Activated CD4-positive, alpha-beta T cell treated with anti-CD3 and anti-CD28 coated beads, Interleukin-2, Interleukin-4, amounts not matched to agents 100 ng/mL and 50 ng/mL, durations not matched to agents 16 hours and 8 hours (primary cell): Measurements from ENCODE around the gene BEX2.
A peak's percentile ranks its signal among the peaks of the same experiment; 100 is the strongest.
"Not testable (repeated sequence)": the region's sequence is repeated elsewhere in the genome, so short reads cannot be mapped to it uniquely, and the experiment has no call there.

Experiments
- DNase-seq: peaks from one replicate; pipeline ENCODE4 v3.0.0-alpha.2; 2020; ENCODE audit warnings: low spot score

The BEX2 gene

GRCh38 chrX:103310555-103311398 is at the start of gene BEX2:
Gene BEX2, minus strand, starts transcription at chrX:103310990. Its CDS starts 1,014 bp downstream, at chrX:103309976.
- DNase-seq, result peak; percentile 67

DNA sequence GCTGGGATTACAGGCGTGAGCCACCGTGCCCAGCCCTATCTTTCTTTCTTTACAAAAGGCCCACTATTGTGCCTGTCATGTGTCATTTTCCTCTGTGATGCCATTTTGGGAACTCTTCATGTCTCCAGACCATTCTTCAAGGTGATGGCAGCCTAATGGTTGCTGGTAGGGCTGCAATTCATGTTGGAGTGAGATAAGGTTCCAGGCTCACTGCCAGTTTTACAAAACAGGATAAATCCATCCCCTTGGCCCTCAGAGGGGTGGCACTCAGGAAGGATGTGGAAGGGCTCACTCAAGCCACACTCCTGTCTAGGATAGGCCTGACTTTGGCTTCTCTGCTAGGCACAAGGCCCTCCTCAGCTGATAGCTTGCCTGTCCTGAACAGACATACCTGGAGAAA is 49.3 kb upstream of the BEX2 start:
- DNase-seq, result no peak

DNA sequence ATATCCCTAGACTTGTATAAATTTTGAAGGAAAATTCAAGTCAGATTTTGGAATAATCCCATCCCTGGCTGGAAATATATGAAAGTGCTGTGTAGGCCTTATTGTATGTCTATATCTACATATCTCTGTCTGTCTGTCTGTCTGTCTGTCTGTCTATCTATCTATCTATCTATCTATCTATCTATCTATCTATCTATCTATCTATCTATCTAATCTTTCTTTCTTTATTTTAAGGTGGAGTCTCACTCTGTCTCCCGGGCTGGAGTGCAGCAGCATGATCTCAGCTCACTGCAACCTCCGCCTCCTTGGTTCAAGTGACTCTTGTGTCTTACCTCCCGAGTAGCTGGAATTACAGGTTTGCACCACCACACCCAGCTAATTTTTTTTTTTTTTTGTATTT is 48.8 kb upstream of the BEX2 start:
- not testable (repeated sequence) for DNase-seq

GRCh38 chrX:103357871-103358270 is 47.1 kb upstream of the BEX2 start:
- no peak for DNase-seq

- no peak for DNase-seq
Measured at GRCh38 chrX:103356858-103357257, 46.1 kb upstream of the BEX2 start.

DNA sequence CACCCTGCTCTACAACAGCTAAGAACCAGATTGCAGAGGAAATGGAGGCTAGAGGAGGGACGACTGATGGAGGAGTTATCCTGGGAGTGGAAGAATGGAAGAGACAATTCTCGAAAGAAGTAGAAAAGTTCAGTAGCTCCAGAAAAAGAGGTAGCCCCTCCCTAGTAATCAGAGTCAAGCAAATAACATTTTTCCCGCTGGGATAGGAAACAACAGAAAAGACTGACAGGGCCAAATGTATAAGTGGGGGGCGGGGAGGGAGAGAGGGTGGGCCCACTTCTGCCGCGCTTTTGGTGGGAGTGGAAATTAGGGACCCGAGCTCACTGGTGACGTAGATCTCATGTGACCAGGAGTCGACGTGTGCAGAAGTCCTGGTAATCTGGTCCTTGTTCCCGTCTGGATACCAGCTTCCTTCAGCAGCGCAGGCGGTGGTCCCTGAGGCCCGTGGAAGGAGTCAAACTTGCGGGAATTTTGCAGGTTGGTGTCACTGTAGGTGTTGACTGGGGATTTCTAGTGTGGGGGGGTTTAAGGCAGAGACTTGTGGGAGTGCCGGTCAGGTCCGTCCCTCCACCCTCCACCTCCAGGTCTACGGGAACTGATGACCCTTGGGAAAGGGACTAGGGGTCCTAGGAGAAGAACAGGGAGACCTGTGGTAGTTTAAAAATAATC is 45.5 kb upstream of the BEX2 start, which contains the start of gene TCEAL9:
TCEAL9 (plus strand) TSS at position 377 of the 669 bp plus-strand sequence. CDS start 1,179 bp downstream, outside the sequence.
- DNase-seq, result no peak

DNA sequence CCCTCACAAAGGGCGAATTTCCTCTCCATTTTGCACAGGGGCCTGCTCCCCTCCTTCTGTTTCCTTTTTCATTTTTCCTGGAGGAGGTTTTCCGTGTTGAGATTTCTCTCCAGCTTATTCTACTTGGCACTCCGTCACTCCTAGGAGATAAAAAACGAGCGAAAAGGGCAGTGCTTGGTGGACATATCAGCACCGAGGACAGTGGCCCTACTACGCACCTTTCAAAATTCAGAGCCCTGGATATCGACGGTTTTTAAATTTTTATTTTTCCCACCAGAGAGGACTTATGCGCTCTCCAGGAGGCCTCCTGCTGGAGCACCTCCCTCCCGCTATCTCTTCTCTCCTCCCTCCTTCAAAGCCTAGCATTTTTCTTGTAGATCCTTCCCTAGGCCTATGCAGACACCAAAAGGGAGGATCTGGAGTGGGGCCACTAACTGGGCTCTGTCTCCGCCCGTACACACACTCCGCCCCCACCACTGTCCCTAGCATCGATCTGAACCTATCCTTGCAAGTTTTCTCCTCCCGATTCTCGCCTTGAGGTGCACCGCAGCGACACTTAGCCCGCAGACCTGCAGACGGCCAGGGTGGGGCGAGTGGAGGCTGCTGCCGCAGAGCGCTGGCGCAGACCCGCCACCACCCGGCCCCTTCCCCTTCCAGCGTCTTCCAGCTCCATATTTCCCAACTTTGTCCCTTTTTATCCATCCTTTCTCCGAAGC is 37.0 kb upstream of the BEX2 start:
- DNase-seq, result no peak

- no peak for DNase-seq
Measured at GRCh38 chrX:103344606-103345005, 33.8 kb upstream of the BEX2 start.

GRCh38 chrX:103343105-103343504 is 32.3 kb upstream of the BEX2 start:
- peak; percentile 38 for DNase-seq

DNA sequence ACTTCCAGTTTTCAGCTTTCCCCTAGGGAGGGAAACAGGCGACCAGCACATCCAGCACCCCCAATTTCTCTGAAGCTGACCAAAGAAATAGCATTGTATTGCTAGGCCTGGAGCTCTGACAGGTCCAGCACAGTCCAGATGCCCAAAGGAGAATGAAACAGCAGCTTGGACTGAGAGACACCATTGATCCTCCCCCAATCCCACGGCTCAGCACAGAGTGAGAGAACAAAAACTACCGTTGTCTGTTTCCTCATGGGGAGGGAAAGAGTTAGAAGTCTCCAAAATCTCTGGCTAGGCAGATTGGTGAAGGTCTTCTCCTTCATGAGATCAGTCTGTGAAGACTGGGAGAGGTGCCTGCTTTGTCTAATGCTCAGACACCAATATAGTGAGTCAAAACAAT is 27.9 kb upstream of the BEX2 start:
- DNase-seq, result no peak

DNA sequence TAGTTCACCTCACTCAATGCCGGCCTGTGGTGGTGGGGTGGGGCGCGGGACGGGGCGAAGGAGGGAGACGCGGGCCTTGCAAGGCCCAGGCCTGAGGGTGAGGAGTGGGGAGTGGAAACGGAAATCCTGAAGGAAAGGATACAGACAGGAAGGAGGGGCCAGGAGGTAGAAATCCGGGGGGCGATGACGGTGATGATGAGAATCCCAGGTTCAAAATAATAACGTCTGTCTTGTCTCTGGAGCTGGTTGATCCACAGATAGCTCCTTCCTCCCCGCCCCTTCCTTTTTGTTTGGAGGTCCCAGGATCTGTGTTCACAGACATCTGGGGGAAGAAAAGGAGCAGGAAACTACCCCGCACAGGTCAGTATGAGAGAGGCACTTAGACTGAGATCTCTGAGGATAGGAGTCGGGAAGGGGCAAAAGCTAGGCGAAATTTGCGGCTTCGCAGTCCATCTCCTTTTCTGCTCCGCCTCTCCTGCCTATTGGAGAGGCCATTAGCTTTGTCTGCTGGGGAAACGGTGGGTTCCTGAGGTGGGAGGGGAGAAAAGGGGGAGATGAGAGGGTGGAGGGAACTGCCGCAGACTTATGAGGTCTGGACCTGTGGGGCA is 20.0 kb upstream of the BEX2 start:
- no peak for DNase-seq

GRCh38 chrX:103329991-103330390 is 19.2 kb upstream of the BEX2 start, which contains the start of gene TCEAL7:
Gene TCEAL7, plus strand, starts transcription at chrX:103330239. Its CDS starts 1,165 bp downstream, at chrX:103331404.
- no peak for DNase-seq

- DNase-seq, result no peak
Measured at GRCh38 chrX:103311399-103311780, 600 bp upstream of the BEX2 start.

DNA sequence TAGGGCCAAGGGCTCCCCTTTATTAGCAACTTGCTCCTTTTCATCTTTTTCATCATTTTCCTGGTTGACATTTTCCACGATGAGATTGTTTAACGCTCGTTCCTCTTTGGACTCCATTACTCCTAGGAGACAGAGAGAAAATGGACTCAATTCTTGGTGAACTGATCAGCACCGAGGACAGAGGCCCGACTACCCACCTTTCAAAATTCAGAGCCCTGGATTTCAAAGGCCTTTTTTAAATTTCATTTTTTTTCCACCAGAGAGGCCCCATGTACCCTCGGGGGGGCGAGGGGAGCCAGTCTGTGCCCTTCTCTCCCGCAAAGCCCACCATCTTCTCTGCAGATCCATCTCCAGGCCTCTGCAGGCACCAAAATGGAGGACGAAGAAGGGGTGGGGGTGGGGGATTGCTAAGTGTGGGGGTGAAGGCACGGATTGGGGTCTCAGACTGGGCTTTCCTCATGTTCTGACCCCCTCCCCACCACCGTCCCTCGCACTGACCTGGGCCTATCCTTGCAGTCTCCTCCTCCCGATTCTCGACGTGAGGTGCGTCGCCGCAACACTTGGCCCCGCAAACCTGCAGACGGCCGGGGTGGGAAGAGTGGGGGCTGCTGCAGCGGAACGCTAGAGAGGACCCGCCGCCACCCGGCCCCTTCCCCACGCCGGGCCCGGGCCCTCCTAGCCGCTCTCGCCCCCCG is 783 bp downstream of the BEX2 start:
- DNase-seq, result no peak

- not testable (repeated sequence) for DNase-seq
Measured at GRCh38 chrX:103305666-103306065, 5.1 kb downstream of the BEX2 start.

DNA sequence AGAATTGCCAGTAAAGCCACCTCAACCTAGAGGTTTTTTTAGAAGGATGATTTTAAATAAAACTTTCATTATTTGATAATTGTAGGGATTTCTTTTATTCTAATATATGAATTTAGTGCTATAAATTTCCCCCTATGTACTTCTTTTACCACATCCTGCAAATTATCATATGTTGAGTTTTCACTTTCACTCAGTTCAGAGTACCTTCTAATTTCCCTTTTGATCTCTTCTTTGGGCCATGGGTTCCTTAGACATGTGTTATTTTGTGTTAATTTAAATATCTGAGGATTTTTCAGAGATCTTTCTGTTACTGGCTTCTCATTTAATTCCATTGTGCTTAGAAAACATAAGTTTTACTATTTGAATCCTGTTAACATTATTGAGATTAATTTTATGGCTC is 6.1 kb downstream of the BEX2 start:
- no peak for DNase-seq

DNA sequence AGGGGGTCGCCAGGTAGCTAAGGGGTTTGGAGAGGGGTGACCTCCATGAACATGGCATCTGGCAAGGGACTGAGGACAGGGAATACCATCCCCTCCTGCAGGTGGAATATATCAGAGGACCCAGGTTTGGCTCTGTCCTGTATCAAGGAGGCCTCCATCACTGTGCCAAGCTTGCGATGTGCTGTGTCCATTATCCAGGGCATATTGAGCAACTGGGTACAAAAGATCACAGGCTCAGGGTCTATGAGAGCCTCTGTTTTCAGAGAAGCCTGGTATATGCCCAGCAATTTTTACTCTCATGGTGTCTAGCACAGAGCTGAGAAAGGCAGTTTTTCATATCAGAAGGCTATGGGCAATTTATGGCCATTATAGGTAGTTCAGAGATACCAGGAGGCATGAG is 17.7 kb downstream of the BEX2 start:
- DNase-seq, result no peak

DNA sequence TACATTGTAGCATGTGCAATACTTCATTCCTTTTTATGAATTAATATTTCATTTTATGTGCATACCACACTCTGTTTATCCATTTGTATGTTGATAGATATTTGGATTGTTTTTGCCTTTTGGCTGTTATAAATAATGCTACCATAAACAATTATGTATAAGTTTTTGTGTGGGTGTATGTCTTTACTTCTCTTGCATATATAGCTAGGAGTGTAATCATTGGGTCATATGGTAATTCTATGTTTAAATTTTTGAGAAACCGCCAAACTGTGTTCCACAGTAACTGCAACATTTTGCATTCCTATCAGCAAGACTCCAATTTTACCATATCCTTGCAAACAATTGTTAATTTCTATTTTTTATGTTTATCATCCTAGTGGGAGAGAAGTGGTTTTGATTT is 31.2 kb downstream of the BEX2 start:
- no peak for DNase-seq

DNA sequence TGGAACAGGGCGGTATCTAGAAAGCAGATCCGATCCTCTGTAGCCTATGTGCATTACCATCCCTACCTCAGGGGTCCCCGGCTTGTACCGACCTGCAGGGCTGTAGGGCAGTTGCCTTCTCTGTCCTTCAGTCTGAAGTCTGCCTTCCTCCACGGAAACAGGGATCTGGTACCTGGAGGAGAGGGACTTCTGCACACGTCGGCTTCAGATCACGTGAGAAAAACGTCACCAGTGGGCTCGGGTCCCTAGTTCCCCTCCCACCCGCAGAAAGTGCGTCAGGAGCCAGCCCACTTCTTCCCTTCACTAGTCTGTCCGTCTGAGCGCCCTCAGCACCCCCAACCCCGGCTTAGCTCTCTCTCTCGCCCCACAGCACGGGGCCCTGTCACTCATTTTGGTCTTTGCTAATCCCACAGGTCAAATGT is 34.2 kb downstream of the BEX2 start, which contains the start of gene TCEAL5:
TCEAL5 (minus strand) TSS at position 170 of the 422 bp plus-strand sequence. CDS start 2,187 bp downstream, outside the sequence.
- no peak for DNase-seq

DNA sequence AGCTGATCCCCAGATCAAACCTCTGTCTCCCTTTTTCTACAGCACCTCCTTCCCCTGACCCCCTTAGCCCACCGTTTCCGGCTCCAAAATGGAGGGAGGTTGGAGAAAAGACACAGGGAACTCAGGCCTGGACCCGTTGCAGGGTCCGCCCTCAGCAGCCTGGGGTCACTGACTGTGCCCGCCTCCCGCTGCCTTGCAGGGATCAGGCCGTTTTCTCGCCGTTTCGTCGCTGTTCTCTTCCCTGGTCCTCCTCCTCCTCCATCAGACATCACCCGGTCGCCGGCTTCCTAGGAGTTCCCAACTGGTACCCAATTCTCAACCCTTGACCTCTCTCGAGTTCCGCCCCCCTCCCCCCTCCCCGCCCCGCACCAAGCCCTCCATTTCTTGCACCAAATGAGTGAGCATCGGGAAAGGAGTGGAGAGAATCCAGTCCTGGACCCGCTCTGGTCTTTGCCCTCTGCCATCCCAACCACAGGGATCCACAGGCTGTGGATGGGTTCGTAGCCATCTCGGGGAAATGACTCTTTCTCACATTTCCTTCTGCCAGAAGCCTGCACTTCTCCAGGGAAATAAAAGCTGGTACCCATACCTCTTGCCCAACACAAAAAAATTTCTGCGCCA is 34.7 kb downstream of the BEX2 start:
- DNase-seq, result no peak

DNA sequence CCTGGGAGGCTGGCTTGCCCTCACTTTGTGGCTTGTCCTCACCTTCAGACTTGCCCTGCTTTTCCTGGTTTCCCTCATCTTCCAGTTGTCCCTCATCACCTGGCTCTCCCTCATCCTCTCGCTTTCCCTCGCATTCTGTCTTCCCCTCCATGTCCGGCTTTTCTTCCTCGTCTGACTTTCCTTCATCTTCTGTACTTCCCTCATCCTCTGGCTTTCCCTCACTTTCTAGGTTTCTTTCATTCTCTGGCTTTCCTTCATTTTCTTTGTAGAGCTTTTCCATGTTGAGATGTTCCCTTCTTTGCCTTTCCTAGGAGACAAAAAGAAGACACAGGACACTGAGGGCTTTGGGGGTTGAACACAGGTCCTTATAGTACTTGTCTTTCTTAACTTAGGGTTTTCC is 36.5 kb downstream of the BEX2 start:
- no peak for DNase-seq
